Panc1 (cell line): Measurements from ENCODE around the gene AHCYL1. TPM values are rescaled to one million over a fixed set of nuclear protein-coding genes. Genes with fewer than 3 reads are reported as not detected.

ENCODE experiments used
- ATAC-seq: fragments of 200-7000 bp; cut with Tn5 transposase; 2 replicates; pipeline ENCODE4 v1.9.1; 2020; ENCODE audit warnings: mild to moderate bottlenecking, moderate library complexity
- BruUV-seq: library from RNA; stranded (reverse); fragments of 400-500 nt; replicated peaks from 2 replicates; lab custom pipeline; 2021; lab: Mats Ljungman, UMichigan
- CTCF ChIA-PET: fragments of 300-600 bp; sonication (Branson Sonifier 250); formaldehyde crosslinking; loops from one replicate; lab custom pipeline; 2022; ENCODE audit warnings: antibody characterized with exemption; lab: Charles Lee
- POLR2A ChIA-PET: fragments of 300-600 bp; sonication (Branson Sonifier 250); formaldehyde crosslinking; loops from one replicate; lab custom pipeline; 2022; ENCODE audit warnings: antibody characterized with exemption; lab: Charles Lee
- DNase-seq: peaks from one replicate; pipeline ENCODE4 v3.0.0-alpha.2; 2010; ENCODE audit warnings: low read depth, low spot score
- H3K27ac ChIP-seq: 2 replicates; pipeline ENCODE4 v1.5.1; 2011; ENCODE audit warnings: mild to moderate bottlenecking, low read length, inconsistent platforms
- H3K27me3 ChIP-seq: fragments of 200-500 bp; sonication (Bioruptor generic); 2 replicates; pipeline ENCODE4 v1.6.0; 2014; ENCODE audit warnings: low read length, inconsistent platforms; ENCODE audit not compliant: control insufficient read depth, insufficient read depth
- H3K36me3 ChIP-seq: fragments of 200-500 bp; sonication (Bioruptor generic); 2 replicates; pipeline ENCODE4 v1.5.1; 2014; ENCODE audit warnings: inconsistent platforms, mild to moderate bottlenecking, low read length, moderate library complexity; ENCODE audit not compliant: control insufficient read depth, insufficient read depth
- H3K4me1 ChIP-seq: 2 replicates; pipeline ENCODE4 v1.5.1; 2011; ENCODE audit warnings: inconsistent platforms, mild to moderate bottlenecking, low read length, moderate library complexity; ENCODE audit not compliant: control insufficient read depth, insufficient read depth
- H3K4me3 ChIP-seq, 2 experiments: 2 replicates each; pipeline ENCODE4 v1.5.1; 2011 to 2012; ENCODE audit warnings: low read depth in 2 of 2, low read length in 2 of 2, mild to moderate bottlenecking in 2 of 2, inconsistent platforms in 1 of 2, moderate library complexity in 1 of 2
- H3K9me3 ChIP-seq: fragments of 200-500 bp; sonication (Bioruptor generic); 2 replicates; pipeline ENCODE4 v1.5.1; 2014; ENCODE audit warnings: low read depth, mild to moderate bottlenecking, inconsistent platforms, low read length, moderate library complexity; ENCODE audit not compliant: control insufficient read depth, insufficient read depth
- CTCF ChIP-seq: fragments of 450-650 bp; IDR thresholded peaks from 2 replicates; pipeline ENCODE4 v1.5.1; 2017; ENCODE audit warnings: mild to moderate bottlenecking
- POLR2AphosphoS5 ChIP-seq: IDR thresholded peaks from 2 replicates; pipeline ENCODE4 v1.6.1; 2012; ENCODE audit warnings: mild to moderate bottlenecking, low read depth, low read length, moderate library complexity
- REST ChIP-seq, 2 experiments: IDR thresholded peaks; 2 replicates each; pipeline ENCODE4 v1.6.1; 2011 to 2012; ENCODE audit warnings: low read depth in 2 of 2, control low read depth in 1 of 2, low read length in 1 of 2, mild to moderate bottlenecking in 1 of 2, moderate library complexity in 1 of 2; ENCODE audit not compliant: insufficient read depth in 1 of 2
- SIN3A ChIP-seq: IDR thresholded peaks from 2 replicates; pipeline ENCODE4 v1.6.1; 2012; ENCODE audit warnings: low read depth, mild to moderate bottlenecking, low read length, moderate library complexity, borderline replicate concordance; ENCODE audit not compliant: insufficient read depth
- TCF7L2 ChIP-seq: IDR thresholded peaks from 2 replicates; pipeline ENCODE4 v1.6.1; 2011; ENCODE audit warnings: mild to moderate bottlenecking, low read depth, low read length, inconsistent platforms
- in situ Hi-C: cut with HindIII; loops from 2 replicates; pipeline ENCODE4 v1.10.0; 2016; ENCODE audit warnings: low sequenced_read_pairs, low pct_unique_long_range_greater_than_20kb
- intact Hi-C: fragments of 100-400 bp; cut with micrococcal nuclease; formaldehyde crosslinking; loops from one replicate; pipeline ENCODE4 v1.10.0; 2022; ENCODE audit not compliant: unreplicated experiment
- total RNA-seq: library from RNA; stranded (reverse); gene quantifications from one replicate; pipeline ENCODE4 v1.2.1, GENCODE V29; 2021; ENCODE audit not compliant: unreplicated experiment

Gene AHCYL1
- total RNA-seq, 1 experiment from 2014 or later = 174 TPM

- Histone ChIP-seq H3K4me1 (peaks cover 77% of the 10 kb centered on the region), H3K4me3 (no peak overlapping the region), H3K27me3 (no peaks in the 10 kb centered on the region), H3K9me3 (no peaks in the 10 kb centered on the region), H3K36me3 (peaks cover 8% of the 10 kb centered on the region), H3K27ac (peak overlapping the region; percentile 36)
- POLR2A ChIA-PET = no interaction called here
- TF ChIP-seq CTCF = no peak
- TF ChIP-seq REST (IDR thresholded peaks at IDR 0.05; ENCODE audit: insufficient read depth in 1 of 2, low read depth in 2 of 2, low read length in 1 of 2) = no peak
- no peak for TF ChIP-seq TCF7L2
- no peak for TF ChIP-seq POLR2AphosphoS5
- no peak for TF ChIP-seq SIN3A
- CTCF ChIA-PET = no interaction called here
- ATAC-seq (0 out of 2 replicates have a peak, but pooled peaks have one; percentile 15), DNase-seq (no peak)
- no TSS peak for BruUV-seq
- intact Hi-C loops = no loop called here
- in situ Hi-C loops = no loop called here
These were observed 20.0 kb downstream of the AHCYL1 start for GRCh38 chr1:110004583-110004982.

- Histone ChIP-seq H3K9me3 (no peaks in the 10 kb centered on the region), H3K27ac (no peak overlapping the region), H3K4me3 (no peak overlapping the region), H3K27me3 (no peaks in the 10 kb centered on the region), H3K4me1 (peaks cover 65% of the 10 kb centered on the region), H3K36me3 (peaks cover 11% of the 10 kb centered on the region)
- CTCF ChIA-PET = no interaction called here
- TF ChIP-seq CTCF (no peak), POLR2AphosphoS5 (no peak), TCF7L2 (no peak), SIN3A (no peak), REST (IDR thresholded peaks at IDR 0.05; ENCODE audit: insufficient read depth in 1 of 2, low read depth in 2 of 2, low read length in 1 of 2) (no peak)
- ATAC-seq = no peak
- POLR2A ChIA-PET = no interaction called here
- no peak for DNase-seq
- BruUV-seq = no TSS peak
- intact Hi-C loops (no loop called here), in situ Hi-C loops (no loop called here)
These were observed 21.4 kb downstream of the AHCYL1 start for GRCh38 chr1:110005971-110006370.
